ENCODE data around the gene RWDD3. TPM values are rescaled to one million over a fixed set of nuclear protein-coding genes. Genes with fewer than 3 reads are reported as not detected.

RWDD3 gene
- total and polyA plus RNA-seq, 2 of the 13 experiments (the other 11 are each of a cell fraction or from before 2014, with no cell fraction given) = 18.3 to 21.2 TPM

DNA sequence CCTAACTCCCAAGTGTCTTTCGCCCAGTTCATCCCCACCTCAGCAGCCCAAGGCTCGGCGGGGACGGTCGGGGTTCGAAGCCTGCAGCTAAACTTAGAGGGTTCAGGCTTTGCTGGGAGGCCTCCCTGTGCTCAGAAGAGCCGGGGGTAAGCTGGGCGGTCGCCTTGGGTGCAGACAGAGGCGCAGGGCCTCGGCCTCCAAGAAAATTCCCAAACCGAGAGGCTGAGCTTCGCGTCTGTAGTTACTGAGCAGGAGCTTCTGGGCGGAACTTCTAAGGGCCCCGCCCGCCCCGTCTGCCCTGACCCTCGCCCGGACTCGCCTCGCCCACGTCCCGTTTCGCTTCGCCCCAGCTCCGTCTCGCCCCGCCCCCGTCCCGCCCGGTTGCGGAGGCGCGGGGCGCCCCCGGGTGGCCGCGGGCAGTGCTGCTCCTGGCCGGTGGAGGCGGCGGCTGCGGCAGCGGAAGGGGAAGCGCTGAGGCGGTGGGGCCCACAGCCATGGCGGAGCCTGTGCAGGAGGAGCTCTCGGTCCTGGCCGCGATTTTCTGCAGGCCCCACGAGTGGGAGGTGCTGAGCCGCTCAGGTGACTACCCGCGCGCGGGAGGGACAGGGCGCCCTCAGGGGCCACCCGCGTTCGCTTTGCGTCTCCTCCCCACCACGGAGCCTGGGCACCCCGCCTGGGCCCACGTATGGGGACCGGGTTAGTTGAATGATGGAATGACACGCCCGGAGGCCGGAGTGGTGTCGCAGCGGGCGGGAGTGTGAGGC is at the start of gene RWDD3 (continued):
- TF ChIP-seq, protein P1, sequence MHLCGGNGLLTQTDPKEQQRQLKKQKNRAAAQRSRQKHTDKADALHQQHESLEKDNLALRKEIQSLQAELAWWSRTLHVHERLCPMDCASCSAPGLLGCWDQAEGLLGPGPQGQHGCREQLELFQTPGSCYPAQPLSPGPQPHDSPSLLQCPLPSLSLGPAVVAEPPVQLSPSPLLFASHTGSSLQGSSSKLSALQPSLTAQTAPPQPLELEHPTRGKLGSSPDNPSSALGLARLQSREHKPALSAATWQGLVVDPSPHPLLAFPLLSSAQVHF (CRISPR knock-in tag; IDR thresholded peaks at IDR 0.05) = peak; percentile 82; the same call in 1 of the 2 replicates
- TF ChIP-seq GTF2F1 (IDR thresholded peaks at IDR 0.05; ENCODE audit: low read length) (no peak), SIN3B (IDR thresholded peaks at IDR 0.05; ENCODE audit: low read length) (no peak), POLR2AphosphoS2 (IDR thresholded peaks at IDR 0.05; ENCODE audit: low read depth, low read length) (no peak), ZNF839 (CRISPR knock-in tag; IDR thresholded peaks at IDR 0.05; ENCODE audit: borderline replicate concordance) (no peak), NFIB (CRISPR knock-in tag; IDR thresholded peaks at IDR 0.05; ENCODE audit: borderline replicate concordance) (no peak), CBX2 (IDR thresholded peaks at IDR 0.05; ENCODE audit: low read depth, low read length) (no peak), CBX2 (CRISPR knock-in tag; IDR thresholded peaks at IDR 0.05; ENCODE audit: low read depth) (no peak), PITX1 (CRISPR knock-in tag; IDR thresholded peaks at IDR 0.05) (0 out of 2 replicates have a peak, but pooled peaks have one; percentile 5), ZNF546 (CRISPR knock-in tag; conservative IDR thresholded peaks at IDR 0.05) (no peak; the same call in 1 of the 2 replicates), TAF1 (CRISPR knock-in tag; IDR thresholded peaks at IDR 0.05) (peak; percentile 92), ZNF274 (CRISPR knock-in tag; IDR thresholded peaks at IDR 0.05) (peak; percentile 53; the same call in 1 of the 2 replicates), ZNF549 (CRISPR knock-in tag; IDR thresholded peaks at IDR 0.05) (no peak), MED1 (CRISPR knock-in tag; IDR thresholded peaks at IDR 0.05) (peak; percentile 82)
- TF ChIP-seq, protein P2, sequence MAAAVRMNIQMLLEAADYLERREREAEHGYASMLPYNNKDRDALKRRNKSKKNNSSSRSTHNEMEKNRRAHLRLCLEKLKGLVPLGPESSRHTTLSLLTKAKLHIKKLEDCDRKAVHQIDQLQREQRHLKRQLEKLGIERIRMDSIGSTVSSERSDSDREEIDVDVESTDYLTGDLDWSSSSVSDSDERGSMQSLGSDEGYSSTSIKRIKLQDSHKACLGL (CRISPR knock-in tag; IDR thresholded peaks at IDR 0.05) = 0 out of 2 replicates have a peak, but pooled peaks have one; percentile 37
- TF ChIP-seq, protein P3, sequence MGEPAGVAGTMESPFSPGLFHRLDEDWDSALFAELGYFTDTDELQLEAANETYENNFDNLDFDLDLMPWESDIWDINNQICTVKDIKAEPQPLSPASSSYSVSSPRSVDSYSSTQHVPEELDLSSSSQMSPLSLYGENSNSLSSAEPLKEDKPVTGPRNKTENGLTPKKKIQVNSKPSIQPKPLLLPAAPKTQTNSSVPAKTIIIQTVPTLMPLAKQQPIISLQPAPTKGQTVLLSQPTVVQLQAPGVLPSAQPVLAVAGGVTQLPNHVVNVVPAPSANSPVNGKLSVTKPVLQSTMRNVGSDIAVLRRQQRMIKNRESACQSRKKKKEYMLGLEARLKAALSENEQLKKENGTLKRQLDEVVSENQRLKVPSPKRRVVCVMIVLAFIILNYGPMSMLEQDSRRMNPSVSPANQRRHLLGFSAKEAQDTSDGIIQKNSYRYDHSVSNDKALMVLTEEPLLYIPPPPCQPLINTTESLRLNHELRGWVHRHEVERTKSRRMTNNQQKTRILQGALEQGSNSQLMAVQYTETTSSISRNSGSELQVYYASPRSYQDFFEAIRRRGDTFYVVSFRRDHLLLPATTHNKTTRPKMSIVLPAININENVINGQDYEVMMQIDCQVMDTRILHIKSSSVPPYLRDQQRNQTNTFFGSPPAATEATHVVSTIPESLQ (CRISPR knock-in tag; conservative IDR thresholded peaks at IDR 0.05) = peak; percentile 78; the same call in 1 of the 2 replicates
- TF ChIP-seq, protein P4, sequence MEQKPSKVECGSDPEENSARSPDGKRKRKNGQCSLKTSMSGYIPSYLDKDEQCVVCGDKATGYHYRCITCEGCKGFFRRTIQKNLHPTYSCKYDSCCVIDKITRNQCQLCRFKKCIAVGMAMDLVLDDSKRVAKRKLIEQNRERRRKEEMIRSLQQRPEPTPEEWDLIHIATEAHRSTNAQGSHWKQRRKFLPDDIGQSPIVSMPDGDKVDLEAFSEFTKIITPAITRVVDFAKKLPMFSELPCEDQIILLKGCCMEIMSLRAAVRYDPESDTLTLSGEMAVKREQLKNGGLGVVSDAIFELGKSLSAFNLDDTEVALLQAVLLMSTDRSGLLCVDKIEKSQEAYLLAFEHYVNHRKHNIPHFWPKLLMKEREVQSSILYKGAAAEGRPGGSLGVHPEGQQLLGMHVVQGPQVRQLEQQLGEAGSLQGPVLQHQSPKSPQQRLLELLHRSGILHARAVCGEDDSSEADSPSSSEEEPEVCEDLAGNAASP (CRISPR knock-in tag; IDR thresholded peaks at IDR 0.05; ENCODE audit: borderline replicate concordance) = peak; percentile 13; the same call in 1 of the 2 replicates
- TF ChIP-seq, protein P5, sequence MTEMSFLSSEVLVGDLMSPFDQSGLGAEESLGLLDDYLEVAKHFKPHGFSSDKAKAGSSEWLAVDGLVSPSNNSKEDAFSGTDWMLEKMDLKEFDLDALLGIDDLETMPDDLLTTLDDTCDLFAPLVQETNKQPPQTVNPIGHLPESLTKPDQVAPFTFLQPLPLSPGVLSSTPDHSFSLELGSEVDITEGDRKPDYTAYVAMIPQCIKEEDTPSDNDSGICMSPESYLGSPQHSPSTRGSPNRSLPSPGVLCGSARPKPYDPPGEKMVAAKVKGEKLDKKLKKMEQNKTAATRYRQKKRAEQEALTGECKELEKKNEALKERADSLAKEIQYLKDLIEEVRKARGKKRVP (CRISPR knock-in tag; IDR thresholded peaks at IDR 0.05) = peak in 1 of 2 experiments; percentile 45; a peak in 1 of 4 replicates
- TF ChIP-seq, protein P6, sequence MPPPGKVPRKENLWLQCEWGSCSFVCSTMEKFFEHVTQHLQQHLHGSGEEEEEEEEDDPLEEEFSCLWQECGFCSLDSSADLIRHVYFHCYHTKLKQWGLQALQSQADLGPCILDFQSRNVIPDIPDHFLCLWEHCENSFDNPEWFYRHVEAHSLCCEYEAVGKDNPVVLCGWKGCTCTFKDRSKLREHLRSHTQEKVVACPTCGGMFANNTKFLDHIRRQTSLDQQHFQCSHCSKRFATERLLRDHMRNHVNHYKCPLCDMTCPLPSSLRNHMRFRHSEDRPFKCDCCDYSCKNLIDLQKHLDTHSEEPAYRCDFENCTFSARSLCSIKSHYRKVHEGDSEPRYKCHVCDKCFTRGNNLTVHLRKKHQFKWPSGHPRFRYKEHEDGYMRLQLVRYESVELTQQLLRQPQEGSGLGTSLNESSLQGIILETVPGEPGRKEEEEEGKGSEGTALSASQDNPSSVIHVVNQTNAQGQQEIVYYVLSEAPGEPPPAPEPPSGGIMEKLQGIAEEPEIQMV (CRISPR knock-in tag; IDR thresholded peaks at IDR 0.05; ENCODE audit: low read depth) = no peak

Measured in HepG2 (cell line).